ENCODE results near the gene BDNF.
"Not testable (repeated sequence)": the region's sequence is repeated elsewhere in the genome, so short reads cannot be mapped to it uniquely, and the experiment has no call there.

The BDNF gene

GRCh38 chr11:27700351-27701301, at the start of gene BDNF:
TSS of gene BDNF (minus strand) at chr11:27700455. CDS start at chr11:27658564, 41,891 bp downstream.
- peak within 1 kb of the TSS; percentile 8; the same call in 1 of the 2 replicates for H3K9ac ChIP-seq (ENCODE audit: low read depth, low read length)

GRCh38 chr11:27740362-27741013, 40.2 kb upstream of the BDNF start:
- Histone ChIP-seq H3K36me3 (ENCODE audit: control insufficient read depth, insufficient read depth, low read length) (no peaks in the 10 kb centered on the region), H3K27me3 (ENCODE audit: control insufficient read depth, insufficient read depth, low read length) (peaks cover 28% of the 10 kb centered on the region; the same call in 1 of the 2 replicates), H3K9me3 (ENCODE audit: control insufficient read depth, insufficient read depth, low read length) (no peaks in the 10 kb centered on the region)

More at GRCh38 chr11:27700351-27701301, at the start of gene BDNF:
- H3K27ac ChIP-seq (ENCODE audit: low read depth, low read length): no peak within 1 kb of the TSS
- peak within 1 kb of the TSS; percentile 85 for H3K4me3 ChIP-seq (ENCODE audit: low read depth, low read length)
- H3K36me3 ChIP-seq (ENCODE audit: control insufficient read depth, insufficient read depth, low read length): no peaks in the 10 kb centered on the region
- H3K27me3 ChIP-seq (ENCODE audit: control insufficient read depth, insufficient read depth, low read length): peaks cover 47% of the 10 kb centered on the region
- peaks cover 64% of the 10 kb centered on the region for H3K4me1 ChIP-seq (ENCODE audit: control insufficient read depth, insufficient read depth, low read length)
- H3K9me3 ChIP-seq (ENCODE audit: control insufficient read depth, insufficient read depth, low read length): no peaks in the 10 kb centered on the region

GRCh38 chr11:27735281-27735680, 35.0 kb upstream of the BDNF start:
- Histone ChIP-seq H3K36me3 (ENCODE audit: control insufficient read depth, insufficient read depth, low read length) (no peaks in the 10 kb centered on the region), H3K27me3 (ENCODE audit: control insufficient read depth, insufficient read depth, low read length) (peaks cover 16% of the 10 kb centered on the region; the same call in 1 of the 2 replicates), H3K27ac (ENCODE audit: low read depth, low read length) (no peak overlapping the region), H3K9ac (ENCODE audit: low read depth, low read length) (no peak overlapping the region), H3K9me3 (ENCODE audit: control insufficient read depth, insufficient read depth, low read length) (no peaks in the 10 kb centered on the region), H3K4me1 (ENCODE audit: control insufficient read depth, insufficient read depth, low read length) (peaks cover 11% of the 10 kb centered on the region), H3K4me3 (ENCODE audit: low read depth, low read length) (no peak overlapping the region)

More at GRCh38 chr11:27740362-27741013, 40.2 kb upstream of the BDNF start:
- H3K27ac ChIP-seq (ENCODE audit: low read depth, low read length): peak overlapping the region; percentile 73
- peak overlapping the region; percentile 39 for H3K4me3 ChIP-seq (ENCODE audit: low read depth, low read length)
- no peak overlapping the region for H3K9ac ChIP-seq (ENCODE audit: low read depth, low read length)
- H3K4me1 ChIP-seq (ENCODE audit: control insufficient read depth, insufficient read depth, low read length): peaks cover 26% of the 10 kb centered on the region

- not testable (repeated sequence) for H3K9me3 ChIP-seq (ENCODE audit: control insufficient read depth, insufficient read depth, low read length); H3K27me3 ChIP-seq (ENCODE audit: control insufficient read depth, insufficient read depth, low read length); H3K9ac ChIP-seq (ENCODE audit: low read depth, low read length); H3K4me1 ChIP-seq (ENCODE audit: control insufficient read depth, insufficient read depth, low read length); H3K4me3 ChIP-seq (ENCODE audit: low read depth, low read length); H3K27ac ChIP-seq (ENCODE audit: low read depth, low read length); H3K36me3 ChIP-seq (ENCODE audit: control insufficient read depth, insufficient read depth, low read length)
Measured at GRCh38 chr11:27731803-27732202, 31.5 kb upstream of the BDNF start.

GRCh38 chr11:27726981-27727380, 26.7 kb upstream of the BDNF start:
- Histone ChIP-seq H3K27me3 (ENCODE audit: control insufficient read depth, insufficient read depth, low read length) (peaks cover 48% of the 10 kb centered on the region), H3K36me3 (ENCODE audit: control insufficient read depth, insufficient read depth, low read length) (no peaks in the 10 kb centered on the region), H3K4me1 (ENCODE audit: control insufficient read depth, insufficient read depth, low read length) (peaks cover 8% of the 10 kb centered on the region; the same call in 1 of the 2 replicates), H3K9ac (ENCODE audit: low read depth, low read length) (no peak overlapping the region), H3K27ac (ENCODE audit: low read depth, low read length) (no peak overlapping the region), H3K4me3 (ENCODE audit: low read depth, low read length) (no peak overlapping the region), H3K9me3 (ENCODE audit: control insufficient read depth, insufficient read depth, low read length) (no peaks in the 10 kb centered on the region)

- H3K9me3 ChIP-seq (ENCODE audit: control insufficient read depth, insufficient read depth, low read length): no peaks in the 10 kb centered on the region
- H3K4me3 ChIP-seq (ENCODE audit: low read depth, low read length): no peak overlapping the region
- no peaks in the 10 kb centered on the region for H3K36me3 ChIP-seq (ENCODE audit: control insufficient read depth, insufficient read depth, low read length)
- H3K27me3 ChIP-seq (ENCODE audit: control insufficient read depth, insufficient read depth, low read length): peaks cover 71% of the 10 kb centered on the region
- H3K9ac ChIP-seq (ENCODE audit: low read depth, low read length): no peak overlapping the region
- peaks cover 27% of the 10 kb centered on the region for H3K4me1 ChIP-seq (ENCODE audit: control insufficient read depth, insufficient read depth, low read length)
- H3K27ac ChIP-seq (ENCODE audit: low read depth, low read length): no peak overlapping the region
Measured at GRCh38 chr11:27723687-27724086, 23.4 kb upstream of the BDNF start.

- no peaks in the 10 kb centered on the region for H3K9me3 ChIP-seq (ENCODE audit: control insufficient read depth, insufficient read depth, low read length)
- peaks cover 27% of the 10 kb centered on the region for H3K4me1 ChIP-seq (ENCODE audit: control insufficient read depth, insufficient read depth, low read length)
- no peak overlapping the region for H3K9ac ChIP-seq (ENCODE audit: low read depth, low read length)
- no peak overlapping the region for H3K27ac ChIP-seq (ENCODE audit: low read depth, low read length)
- peak overlapping the region; percentile 68 for H3K4me3 ChIP-seq (ENCODE audit: low read depth, low read length)
- H3K36me3 ChIP-seq (ENCODE audit: control insufficient read depth, insufficient read depth, low read length): no peaks in the 10 kb centered on the region
- H3K27me3 ChIP-seq (ENCODE audit: control insufficient read depth, insufficient read depth, low read length): peaks cover 71% of the 10 kb centered on the region
Measured at GRCh38 chr11:27722953-27723344, 22.7 kb upstream of the BDNF start.

GRCh38 chr11:27722117-27722952, 22.1 kb upstream of the BDNF start:
- Histone ChIP-seq H3K27ac (ENCODE audit: low read depth, low read length) (peak overlapping the region; percentile 61), H3K4me1 (ENCODE audit: control insufficient read depth, insufficient read depth, low read length) (peaks cover 32% of the 10 kb centered on the region), H3K9ac (ENCODE audit: low read depth, low read length) (peak overlapping the region; percentile 68), H3K27me3 (ENCODE audit: control insufficient read depth, insufficient read depth, low read length) (peaks cover 73% of the 10 kb centered on the region), H3K4me3 (ENCODE audit: low read depth, low read length) (peak overlapping the region; percentile 68), H3K36me3 (ENCODE audit: control insufficient read depth, insufficient read depth, low read length) (no peaks in the 10 kb centered on the region), H3K9me3 (ENCODE audit: control insufficient read depth, insufficient read depth, low read length) (no peaks in the 10 kb centered on the region)

GRCh38 chr11:27721264-27722116, 21.2 kb upstream of the BDNF start:
- Histone ChIP-seq H3K27ac (ENCODE audit: low read depth, low read length) (no peak overlapping the region), H3K27me3 (ENCODE audit: control insufficient read depth, insufficient read depth, low read length) (peaks cover 66% of the 10 kb centered on the region), H3K36me3 (ENCODE audit: control insufficient read depth, insufficient read depth, low read length) (no peaks in the 10 kb centered on the region), H3K4me1 (ENCODE audit: control insufficient read depth, insufficient read depth, low read length) (peaks cover 39% of the 10 kb centered on the region), H3K4me3 (ENCODE audit: low read depth, low read length) (peak overlapping the region; percentile 68), H3K9ac (ENCODE audit: low read depth, low read length) (peak overlapping the region; percentile 68; the same call in 1 of the 2 replicates), H3K9me3 (ENCODE audit: control insufficient read depth, insufficient read depth, low read length) (no peaks in the 10 kb centered on the region)
